WTC11 (cell line): ENCODE data around the gene LYRM1.

Source experiments
- CTCF ChIP-seq: fragments of 200-600 bp; IDR thresholded peaks from 2 replicates; pipeline ENCODE4 v1.8.0; 2022; ENCODE audit warnings: antibody characterized with exemption
- E2F1 ChIP-seq: sonication (generic); formaldehyde crosslinking; IDR thresholded peaks from 2 replicates; pipeline ENCODE4 v1.8.0; 2022; ENCODE audit warnings: mild to moderate bottlenecking, missing genetic modification reagents
- E2F4 ChIP-seq: sonication (generic); formaldehyde crosslinking; IDR thresholded peaks from 2 replicates; pipeline ENCODE4 v1.8.1; 2022; ENCODE audit warnings: low read depth, mild to moderate bottlenecking, moderate library complexity, missing genetic modification reagents, borderline replicate concordance
- GABPB1 ChIP-seq: sonication (generic); formaldehyde crosslinking; IDR thresholded peaks from 2 replicates; pipeline ENCODE4 v1.8.1; 2023; ENCODE audit warnings: mild to moderate bottlenecking, missing genetic modification reagents
- GTF2I ChIP-seq: fragments of 250-450 bp; sonication (Bioruptor Pico); conservative IDR thresholded peaks from 2 replicates; pipeline ENCODE4 v1.4.0; 2021; ENCODE audit warnings: mild to moderate bottlenecking
- JUN ChIP-seq: sonication (generic); formaldehyde crosslinking; IDR thresholded peaks from 2 replicates; pipeline ENCODE4 v1.8.0; 2023; ENCODE audit warnings: mild to moderate bottlenecking, missing genetic modification reagents
- MAX ChIP-seq: sonication (generic); formaldehyde crosslinking; IDR thresholded peaks from 2 replicates; pipeline ENCODE4 v1.8.0; 2022; ENCODE audit warnings: mild to moderate bottlenecking, missing genetic modification reagents
- NR2C2 ChIP-seq: sonication (generic); formaldehyde crosslinking; IDR thresholded peaks from 2 replicates; pipeline ENCODE4 v1.8.0; 2022; ENCODE audit warnings: mild to moderate bottlenecking, missing genetic modification reagents
- PREB ChIP-seq: sonication (generic); formaldehyde crosslinking; IDR thresholded peaks from 2 replicates; pipeline ENCODE4 v1.8.1; 2022; ENCODE audit warnings: mild to moderate bottlenecking, missing genetic modification reagents, moderate library complexity, borderline replicate concordance
- SP1 ChIP-seq: sonication (generic); formaldehyde crosslinking; conservative IDR thresholded peaks from 2 replicates; pipeline ENCODE4 v1.8.1; 2022; ENCODE audit warnings: missing genetic modification reagents
- TCF7 ChIP-seq: sonication (generic); formaldehyde crosslinking; IDR thresholded peaks from 2 replicates; pipeline ENCODE4 v1.8.0; 2022; ENCODE audit warnings: mild to moderate bottlenecking, low read depth, missing genetic modification reagents, moderate library complexity
- USF2 ChIP-seq: sonication (generic); formaldehyde crosslinking; IDR thresholded peaks from 2 replicates; pipeline ENCODE4 v1.8.1; 2023; ENCODE audit warnings: mild to moderate bottlenecking, missing genetic modification reagents, moderate library complexity
- ZNF416 ChIP-seq: fragments of 250-450 bp; sonication (Bioruptor Pico); IDR thresholded peaks from 2 replicates; pipeline ENCODE4 v1.9.0; 2021; ENCODE audit warnings: mild to moderate bottlenecking, inconsistent platforms

- TF ChIP-seq CTCF (no peak), MAX (no peak), SP1 (no peak), E2F4 (no peak), NR2C2 (CRISPR knock-in tag) (no peak), PREB (no peak), GABPB1 (CRISPR knock-in tag) (no peak), GTF2I (CRISPR knock-in tag) (no peak), JUN (CRISPR knock-in tag) (no peak), E2F1 (CRISPR knock-in tag) (no peak), USF2 (CRISPR knock-in tag) (no peak), TCF7 (CRISPR knock-in tag) (no peak), ZNF416 (no peak)
These were observed 27.2 kb upstream of the LYRM1 start for GRCh38 chr16:20873331-20873730.
